ENCODE results near the gene MALT1. TPM values are rescaled to one million over a fixed set of nuclear protein-coding genes. Genes with fewer than 3 reads are reported as not detected.
"Not testable (repeated sequence)": the region's sequence is repeated elsewhere in the genome, so short reads cannot be mapped to it uniquely, and the experiment has no call there.

Gene MALT1
- total RNA-seq, 1 experiment from 2014 or later, result 19.6 TPM

DNA sequence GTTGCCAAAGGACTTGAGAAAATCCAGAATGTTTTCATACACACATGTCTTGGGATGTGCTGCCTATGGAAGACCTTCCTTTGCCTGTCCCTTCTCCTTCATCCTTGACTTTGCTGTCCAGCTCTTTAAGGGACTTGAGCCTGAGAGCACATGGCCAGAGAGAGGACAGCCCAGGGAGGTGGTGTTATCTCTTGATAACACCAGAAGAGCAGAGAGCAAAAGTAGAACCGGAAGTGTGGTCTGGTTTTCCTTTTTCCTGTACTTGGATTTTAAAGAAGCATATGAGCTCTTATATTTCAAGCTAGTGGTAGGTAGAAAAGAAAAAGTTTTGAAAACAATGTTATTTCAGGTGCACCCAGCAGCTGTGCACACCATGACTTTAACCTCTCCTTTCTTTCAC, 99.3 kb downstream of the MALT1 start:
- H3K27me3 ChIP-seq (ENCODE audit: insufficient read depth, low read depth), result no peaks in the 10 kb centered on the region
- H3F3A ChIP-seq (ENCODE audit: insufficient read depth, low read depth), result no peaks in the 10 kb centered on the region
- no peak for TF ChIP-seq CTCF (conservative IDR thresholded peaks at IDR 0.05)
- ChIA-PET CTCF (interaction anchor here (0.6 to 1.3 kb wide), 2 partner anchors 243 to 300 kb away, joined by 3 to 8 read pairs; no protein-coding TSS in a partner anchor), POLR2A (ENCODE audit: unreplicated experiment) (interaction anchor here (0.6 kb wide), 1 partner anchor 260 kb away, joined by 3 read pairs; no protein-coding TSS in a partner anchor)
- H3K4me1 ChIP-seq (replicated peaks; ENCODE audit: insufficient read depth), result no peaks in the 10 kb centered on the region
- no TSS peak for BruUV-seq (replicated peaks)
- no peaks in the 10 kb centered on the region for H3K79me2 ChIP-seq (ENCODE audit: low read depth)
- no peaks in the 10 kb centered on the region for H3K36me3 ChIP-seq (ENCODE audit: low read depth)
- no peak overlapping the region for H3K4me3 ChIP-seq
- H3K9me2 ChIP-seq (ENCODE audit: insufficient read depth), result no peaks in the 10 kb centered on the region
- H3K9me3 ChIP-seq (ENCODE audit: insufficient read depth, low read depth), result no peaks in the 10 kb centered on the region
- H3K4me2 ChIP-seq, result no peak overlapping the region
- H2AFZ ChIP-seq, result no peak overlapping the region
- intact Hi-C loops (cut with micrococcal nuclease; ENCODE audit: unreplicated experiment), result no loop called here
- H3K27ac ChIP-seq, result no peak overlapping the region
- DNase-seq, result no peak
- H4K20me1 ChIP-seq (ENCODE audit: insufficient read depth), result no peaks in the 10 kb centered on the region

DNA sequence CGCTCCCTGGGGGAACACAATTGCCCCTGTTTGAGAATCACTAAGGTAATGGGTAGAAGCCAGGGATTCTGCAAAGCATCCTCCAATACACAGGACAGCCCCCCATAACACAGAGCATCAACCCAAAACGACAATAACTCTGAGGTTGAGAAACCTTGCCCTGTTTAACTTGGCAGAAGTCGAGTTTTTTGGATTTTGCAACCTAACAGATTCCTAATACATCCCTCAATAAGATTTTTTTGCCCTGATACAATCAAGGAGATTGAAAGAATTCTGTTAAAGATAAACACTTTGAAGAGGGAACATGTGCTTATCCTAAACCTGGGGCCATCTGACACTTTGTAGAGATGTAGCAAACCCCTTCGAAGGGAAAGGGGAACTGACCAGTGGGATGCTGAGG, 100.9 kb downstream of the MALT1 start:
- H3K9me3 ChIP-seq (ENCODE audit: insufficient read depth, low read depth), result no peaks in the 10 kb centered on the region
- H3K27me3 ChIP-seq (ENCODE audit: insufficient read depth, low read depth), result no peaks in the 10 kb centered on the region
- H3K4me1 ChIP-seq (replicated peaks; ENCODE audit: insufficient read depth), result no peaks in the 10 kb centered on the region
- intact Hi-C loops (cut with micrococcal nuclease; ENCODE audit: unreplicated experiment), result no loop called here
- H4K20me1 ChIP-seq (ENCODE audit: insufficient read depth), result no peaks in the 10 kb centered on the region
- H3K27ac ChIP-seq, result no peak overlapping the region
- DNase-seq, result no peak
- no TSS peak for BruUV-seq (replicated peaks)
- no peak overlapping the region for H3K4me2 ChIP-seq
- no peaks in the 10 kb centered on the region for H3K36me3 ChIP-seq (ENCODE audit: low read depth)
- no peak overlapping the region for H3K4me3 ChIP-seq
- CTCF ChIA-PET, result no interaction called here
- no peak for TF ChIP-seq CTCF (conservative IDR thresholded peaks at IDR 0.05)
- no peak for TF ChIP-seq EZH2 (IDR thresholded peaks at IDR 0.05; ENCODE audit: low read depth)
- H2AFZ ChIP-seq, result no peak overlapping the region
- no peaks in the 10 kb centered on the region for H3K79me2 ChIP-seq (ENCODE audit: low read depth)
- H3F3A ChIP-seq (ENCODE audit: insufficient read depth, low read depth), result no peaks in the 10 kb centered on the region
- POLR2A ChIA-PET (ENCODE audit: unreplicated experiment), result no interaction called here
- H3K9me2 ChIP-seq (ENCODE audit: insufficient read depth), result no peaks in the 10 kb centered on the region

DNA sequence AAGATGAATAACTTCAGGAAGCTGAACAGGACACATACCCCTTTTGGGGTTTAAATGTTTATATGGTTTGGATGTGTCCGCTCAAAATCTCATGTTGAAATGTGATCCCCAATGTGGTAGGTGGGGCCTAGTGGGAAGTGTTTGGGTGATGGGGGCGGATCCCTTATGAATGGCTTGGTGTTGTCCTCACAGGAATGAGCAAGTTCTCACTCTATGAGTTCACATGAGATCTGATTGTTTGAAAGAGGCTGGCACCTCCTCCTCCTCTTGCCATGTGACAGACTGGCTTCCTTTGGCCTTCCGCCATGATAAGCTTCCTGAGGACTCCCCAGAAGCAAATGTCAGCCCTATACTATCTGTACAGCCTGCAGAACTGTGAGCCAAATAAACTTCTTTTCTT, 104.8 kb downstream of the MALT1 start:
- CTCF ChIA-PET, result interaction anchor here (0.7 kb wide), 1 partner anchor 279 kb away, joined by 3 read pairs; no protein-coding TSS in a partner anchor
- intact Hi-C loops (cut with micrococcal nuclease; ENCODE audit: unreplicated experiment), result no loop called here
- TF ChIP-seq CTCF (conservative IDR thresholded peaks at IDR 0.05), result no peak
- no peak for TF ChIP-seq EZH2 (IDR thresholded peaks at IDR 0.05; ENCODE audit: low read depth)

GRCh38 chr18:58776541-58776940, 105.3 kb downstream of the MALT1 start:
- H3K79me2 ChIP-seq (ENCODE audit: low read depth); DNase-seq; intact Hi-C loops (cut with micrococcal nuclease; ENCODE audit: unreplicated experiment); H3K4me1 ChIP-seq (replicated peaks; ENCODE audit: insufficient read depth); BruUV-seq (replicated peaks); H3K27me3 ChIP-seq (ENCODE audit: insufficient read depth, low read depth); H2AFZ ChIP-seq; POLR2A ChIA-PET (ENCODE audit: unreplicated experiment); H3K9me3 ChIP-seq (ENCODE audit: insufficient read depth, low read depth); H3K36me3 ChIP-seq (ENCODE audit: low read depth); H3K9me2 ChIP-seq (ENCODE audit: insufficient read depth); H4K20me1 ChIP-seq (ENCODE audit: insufficient read depth); H3K4me3 ChIP-seq; CTCF ChIA-PET; H3K4me2 ChIP-seq; H3K27ac ChIP-seq; H3F3A ChIP-seq (ENCODE audit: insufficient read depth, low read depth): not testable (repeated sequence)

More for the DNA sequence above, 104.8 kb downstream of the MALT1 start:
- DNase-seq, result no peak
- BruUV-seq (replicated peaks), result no TSS peak
- Histone ChIP-seq H3K27me3 (ENCODE audit: insufficient read depth, low read depth) (no peaks in the 10 kb centered on the region), H2AFZ (no peak overlapping the region), H3K36me3 (ENCODE audit: low read depth) (no peaks in the 10 kb centered on the region), H4K20me1 (ENCODE audit: insufficient read depth) (no peaks in the 10 kb centered on the region), H3K79me2 (ENCODE audit: low read depth) (no peaks in the 10 kb centered on the region), H3K4me1 (replicated peaks; ENCODE audit: insufficient read depth) (no peaks in the 10 kb centered on the region), H3K4me2 (no peak overlapping the region), H3K4me3 (no peak overlapping the region), H3K27ac (no peak overlapping the region), H3F3A (ENCODE audit: insufficient read depth, low read depth) (no peaks in the 10 kb centered on the region), H3K9me3 (ENCODE audit: insufficient read depth, low read depth) (no peaks in the 10 kb centered on the region), H3K9me2 (ENCODE audit: insufficient read depth) (no peaks in the 10 kb centered on the region)
- POLR2A ChIA-PET (ENCODE audit: unreplicated experiment), result no interaction called here
